NT2/D1 (cell line): ENCODE measurements around the gene ELFN1.

Experiments
- DNase-seq: peaks from one replicate; pipeline ENCODE4 v3.0.0-alpha.2; 2011; ENCODE audit warnings: low read depth, low spot score
- H3K27me3 ChIP-seq: 2 replicates; pipeline ENCODE4 v1.6.0; 2011; ENCODE audit warnings: mild to moderate bottlenecking; ENCODE audit not compliant: insufficient read length, insufficient read depth
- H3K36me3 ChIP-seq: 2 replicates; pipeline ENCODE4 v1.6.1; 2011; ENCODE audit warnings: mild to moderate bottlenecking, low read length, mixed read lengths; ENCODE audit not compliant: insufficient read depth, insufficient read length
- H3K4me1 ChIP-seq: 2 replicates; pipeline ENCODE4 v1.5.1; 2011; ENCODE audit not compliant: insufficient read depth, insufficient read length
- H3K4me3 ChIP-seq: 2 replicates; pipeline ENCODE4 v1.5.1; 2011; ENCODE audit warnings: low read depth; ENCODE audit not compliant: insufficient read length
- H3K9ac ChIP-seq: 2 replicates; pipeline ENCODE4 v1.6.0; 2011; ENCODE audit warnings: low read depth; ENCODE audit not compliant: insufficient read length
- H3K9me3 ChIP-seq: 2 replicates; pipeline ENCODE4 v1.5.1; 2011; ENCODE audit warnings: mild to moderate bottlenecking, low read length; ENCODE audit not compliant: insufficient read depth
- SUZ12 ChIP-seq: IDR thresholded peaks from 2 replicates; pipeline ENCODE4 v1.6.1; 2011; ENCODE audit not compliant: insufficient read length, insufficient read depth; ENCODE audit errors: extremely low read depth
- YY1 ChIP-seq: IDR thresholded peaks from 2 replicates; pipeline ENCODE4 v1.6.1; 2011; ENCODE audit not compliant: insufficient read length, insufficient read depth
- ZNF274 ChIP-seq: IDR thresholded peaks from 2 replicates; pipeline ENCODE4 v1.6.1; 2011; ENCODE audit warnings: mild to moderate bottlenecking, low read depth, low read length

Gene ELFN1

GRCh38 chr7:1691096-1691495, 21.0 kb downstream of the ELFN1 start:
- Histone ChIP-seq H3K27me3 (no peaks in the 10 kb centered on the region), H3K9me3 (0 out of 2 replicates have a peak, but pooled peaks cover 8% of the 10 kb centered on the region)

GRCh38 chr7:1691601-1692514, 21.8 kb downstream of the ELFN1 start:
- no peak overlapping the region for H3K4me3 ChIP-seq
- DNase-seq, result no peak
- TF ChIP-seq YY1 (no peak), ZNF274 (no peak)
- peaks cover 27% of the 10 kb centered on the region for H3K4me1 ChIP-seq
- H3K9ac ChIP-seq, result no peak overlapping the region
- H3K27me3 ChIP-seq, result no peaks in the 10 kb centered on the region
- H3K9me3 ChIP-seq, result 0 out of 2 replicates have a peak, but pooled peaks cover 8% of the 10 kb centered on the region
- peaks cover 25% of the 10 kb centered on the region for H3K36me3 ChIP-seq

More at GRCh38 chr7:1691096-1691495, 21.0 kb downstream of the ELFN1 start:
- Histone ChIP-seq H3K9ac (no peak overlapping the region), H3K36me3 (peaks cover 25% of the 10 kb centered on the region), H3K4me1 (peaks cover 24% of the 10 kb centered on the region), H3K4me3 (no peak overlapping the region)
- no peak for DNase-seq
- TF ChIP-seq YY1, result no peak
- no peak for TF ChIP-seq SUZ12
- no peak for TF ChIP-seq ZNF274

- Histone ChIP-seq H3K36me3 (peaks cover 25% of the 10 kb centered on the region), H3K4me1 (peaks cover 36% of the 10 kb centered on the region), H3K4me3 (no peak overlapping the region), H3K9ac (no peak overlapping the region), H3K27me3 (no peaks in the 10 kb centered on the region), H3K9me3 (0 out of 2 replicates have a peak, but pooled peaks cover 8% of the 10 kb centered on the region)
- TF ChIP-seq ZNF274, result no peak
- no peak for TF ChIP-seq SUZ12
- no peak for TF ChIP-seq YY1
- no peak for DNase-seq
Observed at GRCh38 chr7:1692515-1693418, 22.7 kb downstream of the ELFN1 start.

- no peak overlapping the region for H3K9ac ChIP-seq
- no peaks in the 10 kb centered on the region for H3K27me3 ChIP-seq
- peaks cover 38% of the 10 kb centered on the region for H3K4me1 ChIP-seq
- H3K4me3 ChIP-seq, result no peak overlapping the region
- 0 out of 2 replicates have a peak, but pooled peaks cover 3% of the 10 kb centered on the region for H3K9me3 ChIP-seq
- no peak for DNase-seq
- peaks cover 25% of the 10 kb centered on the region for H3K36me3 ChIP-seq
- no peak for TF ChIP-seq SUZ12
Observed at GRCh38 chr7:1693419-1693990, 23.4 kb downstream of the ELFN1 start.

- Histone ChIP-seq H3K9ac (peak overlapping the region; percentile 24), H3K27me3 (no peaks in the 10 kb centered on the region), H3K36me3 (peaks cover 23% of the 10 kb centered on the region), H3K9me3 (no peaks in the 10 kb centered on the region), H3K4me3 (no peak overlapping the region), H3K4me1 (peaks cover 38% of the 10 kb centered on the region)
- peak; percentile 50 for DNase-seq
- TF ChIP-seq ZNF274, result no peak
- TF ChIP-seq YY1, result no peak
- no peak for TF ChIP-seq SUZ12
Observed at GRCh38 chr7:1693991-1694524, 24.0 kb downstream of the ELFN1 start.

GRCh38 chr7:1694611-1695511, 24.8 kb downstream of the ELFN1 start:
- DNase-seq, result no peak
- H3K27me3 ChIP-seq, result no peaks in the 10 kb centered on the region
- no peaks in the 10 kb centered on the region for H3K9me3 ChIP-seq
- H3K4me3 ChIP-seq, result no peak overlapping the region
- H3K36me3 ChIP-seq, result peaks cover 22% of the 10 kb centered on the region
- no peak overlapping the region for H3K9ac ChIP-seq
- peaks cover 38% of the 10 kb centered on the region for H3K4me1 ChIP-seq
- TF ChIP-seq YY1, result no peak
- TF ChIP-seq SUZ12, result no peak
- no peak for TF ChIP-seq ZNF274
